Kidney tubule cell (primary cell): ENCODE data around the gene ELOVL1.

Source experiments
- DNase-seq: peaks from one replicate; pipeline ENCODE4 v3.0.0-alpha.2; 2018; ENCODE audit warnings: low spot score

The ELOVL1 gene

GRCh38 chr1:43327549-43328292 lies 40.1 kb downstream of the ELOVL1 start:
- DNase-seq, result no peak

- no peak for DNase-seq
Observed at GRCh38 chr1:43325381-43325780, 42.4 kb downstream of the ELOVL1 start.

- DNase-seq, result no peak
Observed at GRCh38 chr1:43324810-43325209, 43.0 kb downstream of the ELOVL1 start.

- DNase-seq, result no peak
Observed at GRCh38 chr1:43322506-43322905, 45.3 kb downstream of the ELOVL1 start.

GRCh38 chr1:43321331-43321891 lies 46.4 kb downstream of the ELOVL1 start:
- no peak for DNase-seq

- DNase-seq, result peak; percentile 6
Observed at GRCh38 chr1:43319766-43320165, 48.0 kb downstream of the ELOVL1 start.

- DNase-seq, result no peak
Observed at GRCh38 chr1:43319288-43319687, 48.5 kb downstream of the ELOVL1 start.

GRCh38 chr1:43318831-43319230 lies 49.0 kb downstream of the ELOVL1 start:
- DNase-seq, result no peak

GRCh38 chr1:43317817-43318471 lies 49.9 kb downstream of the ELOVL1 start:
- DNase-seq, result no peak

GRCh38 chr1:43316738-43317520 lies 50.9 kb downstream of the ELOVL1 start:
- DNase-seq, result no peak

- DNase-seq, result no peak
Observed at GRCh38 chr1:43315963-43316737, 51.7 kb downstream of the ELOVL1 start.

- DNase-seq, result no peak
Observed at GRCh38 chr1:43315481-43315880, 52.3 kb downstream of the ELOVL1 start.

GRCh38 chr1:43314233-43314632 lies 53.6 kb downstream of the ELOVL1 start:
- DNase-seq, result no peak

GRCh38 chr1:43313771-43314170 lies 54.0 kb downstream of the ELOVL1 start:
- no peak for DNase-seq
